HCT116 (cell line): Measurements from ENCODE around the gene CCR5AS.

Experiments
- ATAC-seq: fragments of 200-7000 bp; cut with Tn5 transposase; 2 replicates; pipeline ENCODE4 v1.9.1; 2020; ENCODE audit warnings: mild to moderate bottlenecking, moderate library complexity
- BruUV-seq: library from RNA; stranded (reverse); fragments of 400-500 nt; replicated peaks from 2 replicates; lab custom pipeline; 2021; lab: Mats Ljungman, UMichigan
- CTCF ChIA-PET: fragments of 300-600 bp; sonication (Branson Sonifier 250); formaldehyde crosslinking; loops from one replicate; lab custom pipeline; 2021; ENCODE audit warnings: antibody characterized with exemption; lab: Charles Lee
- POLR2A ChIA-PET: fragments of 300-600, 350-600 bp; sonication (Branson Sonifier 250); formaldehyde crosslinking; loops from one replicate; lab custom pipeline; 2021; ENCODE audit warnings: antibody characterized with exemption; lab: Charles Lee
- RAD21 ChIA-PET, 2 experiments: fragments of 300-600 bp; sonication (Branson Sonifier 250); formaldehyde crosslinking; loops; one replicate each; lab custom pipeline; 2023; ENCODE audit warnings: low total read pairs in 2 of 2; ENCODE audit not compliant: uncharacterized antibody in 2 of 2, unreplicated experiment in 2 of 2, low non-redundant PET in 1 of 2; lab: Charles Lee
- DNase-seq: peaks from one replicate; pipeline ENCODE4 v3.0.0-alpha.2; 2010; ENCODE audit warnings: low read depth, low spot score
- H2AFZ ChIP-seq: fragments of 200-600 bp; shearing (Covaris generic), sonication (generic); 2 replicates; pipeline ENCODE4 v1.6.1; 2017; ENCODE audit warnings: low read depth, mixed run types, mixed read lengths, antibody characterized with exemption, low read length; ENCODE audit not compliant: poor library complexity, severe bottlenecking
- H3K27ac ChIP-seq: 2 replicates; pipeline ENCODE4 v1.5.1; 2012; ENCODE audit warnings: low read depth, low read length
- H3K27me3 ChIP-seq: fragments of 200-600 bp; sonication (generic); 2 replicates; pipeline ENCODE4 v1.6.1; 2016; ENCODE audit warnings: mixed run types, low read length, mixed read lengths; ENCODE audit not compliant: insufficient read depth
- H3K36me3 ChIP-seq, 2 experiments: fragments of 200-500 bp in 1 of 2; fragments of 200-600 bp in 1 of 2; sonication (Bioruptor generic) in 1 of 2; sonication (generic) in 1 of 2; 2 replicates each; pipeline versions ENCODE4 v1.5.1 to v1.6.1; 2014 to 2016; ENCODE audit warnings: low read length in 2 of 2, inconsistent platforms in 1 of 2, mixed read lengths in 1 of 2, mixed run types in 1 of 2; ENCODE audit not compliant: insufficient read depth in 2 of 2, control insufficient read depth in 1 of 2
- H3K4me1 ChIP-seq, 2 experiments: fragments of 200-600 bp in 1 of 2; sonication (generic) in 1 of 2; 2 replicates each; pipeline versions ENCODE4 v1.5.1 to v1.6.1; 2012 to 2017; ENCODE audit warnings: low read length in 2 of 2, inconsistent platforms in 1 of 2, mild to moderate bottlenecking in 1 of 2, mixed read lengths in 1 of 2, mixed run types in 1 of 2, moderate library complexity in 1 of 2; ENCODE audit not compliant: insufficient read depth in 2 of 2, control insufficient read depth in 1 of 2
- H3K4me2 ChIP-seq: fragments of 200-600 bp; sonication (generic); 2 replicates; pipeline ENCODE4 v1.6.1; 2017; ENCODE audit warnings: mixed run types, low read length, mixed read lengths
- H3K4me3 ChIP-seq, 2 experiments: fragments of 200-600 bp in 1 of 2; sonication (generic) in 1 of 2; replicated peaks in 1 of 2; 2 replicates each; pipeline ENCODE4 v1.5.1; 2011 to 2016; ENCODE audit warnings: low read length in 2 of 2, control low read depth in 1 of 2, low read depth in 1 of 2, mild to moderate bottlenecking in 1 of 2, mixed read lengths in 1 of 2, mixed run types in 1 of 2
- H3K79me2 ChIP-seq: fragments of 200-600 bp; sonication (generic); 2 replicates; pipeline ENCODE4 v1.6.1; 2017; ENCODE audit warnings: mild to moderate bottlenecking, mixed run types, low read length, moderate library complexity, mixed read lengths; ENCODE audit not compliant: insufficient read depth
- H3K9ac ChIP-seq: fragments of 200-600 bp; sonication (generic); 2 replicates; pipeline ENCODE4 v1.6.1; 2016; ENCODE audit warnings: low read length, mixed read lengths
- H3K9me2 ChIP-seq: fragments of 200-600 bp; sonication (generic), shearing (Covaris generic); 2 replicates; pipeline ENCODE4 v1.6.1; 2017; ENCODE audit warnings: mixed run types, mild to moderate bottlenecking, moderate library complexity; ENCODE audit not compliant: insufficient read depth
- H3K9me3 ChIP-seq, 2 experiments: fragments of 200-500 bp in 1 of 2; fragments of 200-600 bp in 1 of 2; sonication (Bioruptor generic) in 1 of 2; sonication (generic) in 1 of 2; 2 replicates each; pipeline ENCODE4 v1.6.1; 2014 to 2017; ENCODE audit warnings: low read length in 2 of 2, mixed read lengths in 2 of 2, inconsistent platforms in 1 of 2, low read depth in 1 of 2, mild to moderate bottlenecking in 1 of 2, mixed run types in 1 of 2, moderate library complexity in 1 of 2; ENCODE audit not compliant: control insufficient read depth in 1 of 2, insufficient read depth in 1 of 2
- H4K20me1 ChIP-seq: fragments of 200-600 bp; sonication (generic), shearing (Covaris generic); 2 replicates; pipeline ENCODE4 v1.6.1; 2017; ENCODE audit warnings: mixed run types, mild to moderate bottlenecking, moderate library complexity; ENCODE audit not compliant: insufficient read depth
- POLR2AphosphoS5 ChIP-seq: IDR thresholded peaks from 2 replicates; pipeline ENCODE4 v1.6.1; 2011; ENCODE audit warnings: mild to moderate bottlenecking, low read depth, low read length, moderate library complexity
- RAD21 ChIP-seq: IDR thresholded peaks from 2 replicates; pipeline ENCODE4 v1.6.1; 2012; ENCODE audit warnings: low read depth, mild to moderate bottlenecking
- SRF ChIP-seq: IDR thresholded peaks from 2 replicates; pipeline ENCODE4 v1.6.1; 2012; ENCODE audit warnings: low read depth
- YY1 ChIP-seq: IDR thresholded peaks from 2 replicates; pipeline ENCODE4 v1.6.1; 2011; ENCODE audit warnings: low read length, low read depth, moderate library complexity, mild to moderate bottlenecking; ENCODE audit not compliant: insufficient replicate concordance; ENCODE audit errors: extremely low read depth
- ZNF274 ChIP-seq: fragments of 200-500 bp; sonication (Bioruptor generic); IDR thresholded peaks from 2 replicates; pipeline ENCODE4 v1.6.1; 2014; ENCODE audit warnings: mild to moderate bottlenecking, low read depth, low read length, inconsistent platforms
- intact Hi-C: fragments of 100-400 bp; cut with micrococcal nuclease; formaldehyde crosslinking; loops from 2 replicates; pipeline ENCODE4 v1.10.0; 2022
- TF ChIP-seq, protein P1 (sequence below), 3 experiments: fragments of 200-600 bp in 1 of 3; sonication (generic) in 1 of 3; IDR thresholded peaks in 2 of 3; conservative IDR thresholded peaks in 1 of 3; 2 replicates each; pipeline ENCODE4 v1.5.1; 2012 to 2017; ENCODE audit warnings: low read depth in 2 of 3, low read length in 2 of 3, antibody characterized with exemption in 1 of 3, borderline replicate concordance in 1 of 3, control low read depth in 1 of 3, mild to moderate bottlenecking in 1 of 3, mixed read lengths in 1 of 3, mixed run types in 1 of 3, moderate library complexity in 1 of 3; ENCODE audit not compliant: insufficient read depth in 1 of 3

Gene CCR5AS

GRCh38 chr3:46372492-46373359 is 34.1 kb downstream of the CCR5AS start:
- no TSS peak for BruUV-seq
- ChIA-PET CTCF (interaction anchor here (0.6 to 5.6 kb wide), 14 partner anchors 9 to 434 kb away, joined by 3 to 30 read pairs (median 4); partner anchors contain the start of gene CCR1), POLR2A (no interaction called here), RAD21 (interaction anchor here (0.7 to 1.1 kb wide), 3 partner anchors 158 to 434 kb away, joined by 3 read pairs; no protein-coding TSS in a partner anchor)
- H3K36me3 ChIP-seq: no peaks in the 10 kb centered on the region
- H3K4me1 ChIP-seq: no peaks in the 10 kb centered on the region
- no peaks in the 10 kb centered on the region for H3K9me3 ChIP-seq
- DNase-seq: no peak
- peak; percentile 74 for ATAC-seq
- no peak overlapping the region for H2AFZ ChIP-seq
- H3K27ac ChIP-seq: no peak overlapping the region
- intact Hi-C loops: loop anchor here (2.0 to 10.0 kb wide), 2 partner anchors 158 to 608 kb away; no protein-coding TSS in a partner anchor
- no peaks in the 10 kb centered on the region for H4K20me1 ChIP-seq
- TF ChIP-seq RAD21 (peak; percentile 74), YY1 (no peak), ZNF274 (no peak), SRF (no peak), POLR2AphosphoS5 (no peak)
- TF ChIP-seq, protein P1, sequence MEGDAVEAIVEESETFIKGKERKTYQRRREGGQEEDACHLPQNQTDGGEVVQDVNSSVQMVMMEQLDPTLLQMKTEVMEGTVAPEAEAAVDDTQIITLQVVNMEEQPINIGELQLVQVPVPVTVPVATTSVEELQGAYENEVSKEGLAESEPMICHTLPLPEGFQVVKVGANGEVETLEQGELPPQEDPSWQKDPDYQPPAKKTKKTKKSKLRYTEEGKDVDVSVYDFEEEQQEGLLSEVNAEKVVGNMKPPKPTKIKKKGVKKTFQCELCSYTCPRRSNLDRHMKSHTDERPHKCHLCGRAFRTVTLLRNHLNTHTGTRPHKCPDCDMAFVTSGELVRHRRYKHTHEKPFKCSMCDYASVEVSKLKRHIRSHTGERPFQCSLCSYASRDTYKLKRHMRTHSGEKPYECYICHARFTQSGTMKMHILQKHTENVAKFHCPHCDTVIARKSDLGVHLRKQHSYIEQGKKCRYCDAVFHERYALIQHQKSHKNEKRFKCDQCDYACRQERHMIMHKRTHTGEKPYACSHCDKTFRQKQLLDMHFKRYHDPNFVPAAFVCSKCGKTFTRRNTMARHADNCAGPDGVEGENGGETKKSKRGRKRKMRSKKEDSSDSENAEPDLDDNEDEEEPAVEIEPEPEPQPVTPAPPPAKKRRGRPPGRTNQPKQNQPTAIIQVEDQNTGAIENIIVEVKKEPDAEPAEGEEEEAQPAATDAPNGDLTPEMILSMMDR (IDR thresholded peaks at IDR 0.05 in 2 of 3, conservative IDR thresholded peaks at IDR 0.05 in 1 of 3; ENCODE audit: borderline replicate concordance in 1 of 3, insufficient read depth in 1 of 3, low read depth in 2 of 3, low read length in 2 of 3): peak; percentile 59 to 69 (median 60)
- no peak overlapping the region for H3K4me3 ChIP-seq
- no peak overlapping the region for H3K9ac ChIP-seq
- H3K9me2 ChIP-seq: no peaks in the 10 kb centered on the region
- no peaks in the 10 kb centered on the region for H3K79me2 ChIP-seq
- no peak overlapping the region for H3K4me2 ChIP-seq
- H3K27me3 ChIP-seq: peaks cover 59% of the 10 kb centered on the region
